GM12865 (cell line): ENCODE data around the gene CTU2.
A peak's percentile ranks its signal among the peaks of the same experiment; 100 is the strongest.

Source experiments
- DNase-seq: peaks from one replicate; pipeline ENCODE4 v3.0.0; 2010; ENCODE audit warnings: low read depth
- H3K4me3 ChIP-seq: 2 replicates; pipeline ENCODE4 v1.5.1; 2011; ENCODE audit warnings: mild to moderate bottlenecking, low read depth, low read length, control low read depth
- CTCF ChIP-seq: IDR thresholded peaks from 2 replicates; pipeline ENCODE4 v1.5.1; 2011; ENCODE audit warnings: low read length, control low read depth, low read depth, inconsistent platforms; ENCODE audit not compliant: insufficient read depth; ENCODE audit errors: missing control alignments

CTU2 gene

GRCh38 chr16:88739977-88740726 is 33.8 kb downstream of the CTU2 start:
- no peak for DNase-seq
- no peak for TF ChIP-seq CTCF

GRCh38 chr16:88740727-88741055 is 34.4 kb downstream of the CTU2 start:
- no peak overlapping the region for H3K4me3 ChIP-seq
- TF ChIP-seq CTCF: no peak
- no peak for DNase-seq

More at GRCh38 chr16:88739977-88740726, 33.8 kb downstream of the CTU2 start:
- no peak overlapping the region for H3K4me3 ChIP-seq

DNA sequence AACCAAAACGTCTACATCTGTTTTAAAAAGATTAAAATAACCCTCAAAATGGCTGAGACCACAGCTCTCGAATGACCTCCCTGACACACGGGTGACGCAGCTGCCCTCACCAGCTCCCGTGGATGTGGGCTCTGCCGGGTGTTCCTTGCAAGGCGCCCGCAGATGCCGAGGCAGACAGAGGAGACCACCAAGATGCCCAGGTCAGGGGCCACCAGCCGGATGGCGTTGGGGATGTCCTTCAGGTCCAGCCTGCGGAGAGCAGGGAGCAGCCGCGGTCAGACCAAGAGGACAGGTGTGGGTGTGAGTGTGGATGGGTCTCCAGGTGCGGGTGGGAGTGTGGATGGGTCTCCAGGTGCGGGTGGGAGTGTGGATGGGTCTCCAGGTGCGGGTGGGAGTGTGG is 35.1 kb downstream of the CTU2 start:
- TF ChIP-seq CTCF: no peak
- DNase-seq: no peak
- no peak overlapping the region for H3K4me3 ChIP-seq

- TF ChIP-seq CTCF: no peak
- H3K4me3 ChIP-seq: no peak overlapping the region
- DNase-seq: no peak
Observed at GRCh38 chr16:88742896-88743605, 36.7 kb downstream of the CTU2 start.

DNA sequence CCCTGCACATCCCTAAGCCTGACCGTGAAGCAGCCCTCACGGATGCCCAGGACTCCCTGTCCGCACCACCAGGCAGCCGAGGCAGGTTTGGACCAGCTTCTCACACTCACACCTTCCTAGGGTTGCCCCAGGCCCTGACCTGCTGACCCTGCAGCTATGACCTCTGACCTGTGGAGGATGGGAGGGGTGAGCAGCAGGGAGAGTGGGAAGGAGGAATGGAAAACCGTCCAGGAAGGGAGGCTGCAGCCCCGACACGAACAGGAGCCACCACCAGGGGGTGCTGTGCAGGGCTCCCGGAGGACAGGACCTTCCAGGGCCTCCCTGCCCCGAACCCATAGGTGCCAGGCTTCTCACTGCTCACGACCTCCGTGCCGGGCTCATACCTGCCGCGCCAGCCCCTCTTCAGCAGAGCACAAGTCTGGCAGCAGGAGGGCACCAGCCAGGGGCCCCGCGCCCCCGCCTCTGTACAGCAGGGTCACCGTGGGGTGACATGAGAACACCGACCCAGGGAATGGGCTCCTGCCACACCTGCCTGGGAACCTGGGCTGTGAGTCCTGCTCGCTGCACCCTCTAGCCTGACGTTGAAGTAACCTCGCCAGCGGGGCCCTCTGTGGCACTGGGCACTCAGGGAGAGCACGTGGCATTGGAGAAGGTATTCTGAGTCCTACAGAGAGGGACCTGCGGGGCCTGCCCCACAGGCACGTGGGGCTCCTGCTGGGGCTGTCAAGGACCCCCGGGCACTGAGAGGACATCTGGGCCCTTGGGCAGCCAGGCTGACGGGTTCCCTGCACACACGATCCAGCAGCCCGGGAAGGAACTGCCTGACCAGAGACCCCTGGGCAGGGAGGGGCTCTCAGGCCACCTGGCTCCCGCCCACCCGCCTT is 37.6 kb downstream of the CTU2 start:
- DNase-seq: peak; percentile 73
- peak; percentile 86 for TF ChIP-seq CTCF
- no peak overlapping the region for H3K4me3 ChIP-seq

GRCh38 chr16:88744577-88745521 is 38.5 kb downstream of the CTU2 start:
- DNase-seq: no peak
- H3K4me3 ChIP-seq: no peak overlapping the region
- no peak for TF ChIP-seq CTCF
